WTC11 (cell line): ENCODE measurements around the gene BPGM. TPM values are rescaled to one million over a fixed set of nuclear protein-coding genes. Genes with fewer than 3 reads are reported as not detected.
A peak's percentile ranks its signal among the peaks of the same experiment; 100 is the strongest.

Source experiments
- ATAC-seq: fragments of 200-7000 bp; cut with Tn5 transposase; 2 replicates; pipeline ENCODE4 v1.10.0; 2021; ENCODE audit warnings: mild to moderate bottlenecking, moderate library complexity
- CTCF ChIA-PET: fragments of 300-600 bp; sonication (Branson Sonifier 250); formaldehyde crosslinking; loops from one replicate; lab custom pipeline; 2021; ENCODE audit warnings: antibody characterized with exemption; lab: Charles Lee
- POLR2A ChIA-PET: fragments of 350-600 bp; sonication (Branson Sonifier 250); formaldehyde crosslinking; loops from one replicate; lab custom pipeline; 2021; ENCODE audit warnings: antibody characterized with exemption; lab: Charles Lee
- DNase-seq: peaks from one replicate; pipeline ENCODE4 v3.0.0; 2021; ENCODE audit warnings: low spot score
- H3K27ac Mint-ChIP-seq: 2 replicates; pipeline ENCODE4 v1.8.0; 2021; ENCODE audit warnings: mixed read lengths
- H3K27me3 Mint-ChIP-seq: 2 replicates; pipeline ENCODE4 v1.8.0; 2021; ENCODE audit warnings: low read depth, mild to moderate bottlenecking, moderate library complexity, mixed read lengths
- H3K36me3 Mint-ChIP-seq: 2 replicates; pipeline ENCODE4 v1.8.0; 2021; ENCODE audit warnings: mixed read lengths
- H3K4me1 Mint-ChIP-seq: 2 replicates; pipeline ENCODE4 v1.8.0; 2022; ENCODE audit warnings: mixed read lengths
- H3K4me3 Mint-ChIP-seq: 2 replicates; pipeline ENCODE4 v1.8.0; 2021; ENCODE audit warnings: mild to moderate bottlenecking, moderate library complexity, mixed read lengths
- H3K9me3 Mint-ChIP-seq: 2 replicates; pipeline ENCODE4 v1.8.0; 2021; ENCODE audit warnings: mixed read lengths
- ATF2 ChIP-seq: sonication (generic); formaldehyde crosslinking; IDR thresholded peaks from 2 replicates; pipeline ENCODE4 v1.8.1; 2022; ENCODE audit warnings: low read depth, missing genetic modification reagents, borderline replicate concordance
- CDX4 ChIP-seq: fragments of 250-450 bp; sonication (Bioruptor Pico); IDR thresholded peaks from 2 replicates; pipeline ENCODE4 v1.9.0; 2021; ENCODE audit warnings: moderate library complexity, mild to moderate bottlenecking, inconsistent platforms, borderline replicate concordance
- EMX1 ChIP-seq: fragments of 250-450 bp; sonication (Bioruptor Pico); IDR thresholded peaks from 2 replicates; pipeline ENCODE4 v1.8.0; 2021; ENCODE audit warnings: mild to moderate bottlenecking
- FOXJ3 ChIP-seq: sonication (generic); formaldehyde crosslinking; IDR thresholded peaks from 2 replicates; pipeline ENCODE4 v1.9.0; 2021; ENCODE audit warnings: missing genetic modification reagents, mild to moderate bottlenecking, borderline replicate concordance
- FOXP1 ChIP-seq: sonication (generic); formaldehyde crosslinking; IDR thresholded peaks from 2 replicates; pipeline ENCODE4 v1.8.0; 2022; ENCODE audit warnings: missing genetic modification reagents, mild to moderate bottlenecking, moderate library complexity, borderline replicate concordance
- IRF2 ChIP-seq: sonication (generic); formaldehyde crosslinking; IDR thresholded peaks from 2 replicates; pipeline ENCODE4 v1.8.0; 2022; ENCODE audit warnings: low read depth, missing genetic modification reagents, borderline replicate concordance
- OVOL2 ChIP-seq: fragments of 250-450 bp; sonication (Bioruptor Pico); IDR thresholded peaks from 2 replicates; pipeline ENCODE4 v1.9.0; 2021; ENCODE audit warnings: mild to moderate bottlenecking, borderline replicate concordance
- SMAD3 ChIP-seq: sonication (generic); formaldehyde crosslinking; IDR thresholded peaks from 2 replicates; pipeline ENCODE4 v1.8.0; 2022; ENCODE audit warnings: missing genetic modification reagents, mild to moderate bottlenecking, borderline replicate concordance
- SMAD4 ChIP-seq: sonication (generic); formaldehyde crosslinking; IDR thresholded peaks from 2 replicates; pipeline ENCODE4 v1.8.0; 2022; ENCODE audit warnings: mild to moderate bottlenecking, missing genetic modification reagents
- STAT6 ChIP-seq: sonication (generic); formaldehyde crosslinking; conservative IDR thresholded peaks from 2 replicates; pipeline ENCODE4 v1.8.1; 2023; ENCODE audit warnings: mild to moderate bottlenecking, low read depth, missing genetic modification reagents, moderate library complexity
- ZNF232 ChIP-seq: sonication (generic); formaldehyde crosslinking; IDR thresholded peaks from 2 replicates; pipeline ENCODE4 v1.8.0; 2022; ENCODE audit warnings: mild to moderate bottlenecking, missing genetic modification reagents
- ZNF281 ChIP-seq: sonication (generic); formaldehyde crosslinking; IDR thresholded peaks from 2 replicates; pipeline ENCODE4 v1.8.0; 2023; ENCODE audit warnings: mild to moderate bottlenecking, missing genetic modification reagents
- ZNF532 ChIP-seq: fragments of 250-450 bp; sonication (Bioruptor Pico); IDR thresholded peaks from 2 replicates; pipeline ENCODE4 v1.9.0; 2021; ENCODE audit warnings: mild to moderate bottlenecking, borderline replicate concordance
- total RNA-seq: library from RNA; stranded (reverse); gene quantifications from 3 replicates; pipeline ENCODE4 v1.2.3, GENCODE V29; 2021

BPGM gene
- total RNA-seq, 1 experiment from 2014 or later, result 14.6 TPM

GRCh38 chr7:134657526-134657925 lies 10.9 kb downstream of the BPGM start:
- Mint-ChIP-seq H3K36me3 (peaks cover 3% of the 10 kb centered on the region; the same call in 1 of the 2 replicates), H3K4me3 (no peak overlapping the region), H3K9me3 (peaks cover 8% of the 10 kb centered on the region), H3K27me3 (no peaks in the 10 kb centered on the region), H3K4me1 (peaks cover 14% of the 10 kb centered on the region), H3K27ac (peak overlapping the region; percentile 28; the same call in 1 of the 2 replicates)
- CTCF ChIA-PET, result interaction anchor here (0.9 to 2.0 kb wide), 3 partner anchors 25 to 575 kb away, joined by 3 to 13 read pairs (median 3); no protein-coding TSS in a partner anchor
- ATAC-seq (peak; percentile 39), DNase-seq (peak; percentile 15)
- POLR2A ChIA-PET, result interaction anchor here (0.6 kb wide), 1 partner anchor 63 kb away, joined by 8 read pairs; no protein-coding TSS in a partner anchor
- TF ChIP-seq ZNF281 (CRISPR knock-in tag), result no peak
- no peak for TF ChIP-seq IRF2
- TF ChIP-seq ZNF232, result no peak
- TF ChIP-seq CDX4 (CRISPR knock-in tag), result no peak
- no peak for TF ChIP-seq SMAD3 (CRISPR knock-in tag)
- no peak for TF ChIP-seq STAT6
- TF ChIP-seq SMAD4 (CRISPR knock-in tag), result no peak
- TF ChIP-seq FOXP1, result no peak

GRCh38 chr7:134660242-134660785 lies 13.7 kb downstream of the BPGM start:
- Mint-ChIP-seq H3K4me1 (peaks cover 14% of the 10 kb centered on the region), H3K4me3 (no peak overlapping the region), H3K9me3 (peaks cover 8% of the 10 kb centered on the region), H3K27me3 (no peaks in the 10 kb centered on the region), H3K27ac (0 out of 2 replicates have a peak overlapping the region, but pooled peaks have one; percentile 18), H3K36me3 (peaks cover 3% of the 10 kb centered on the region; the same call in 1 of the 2 replicates)
- ATAC-seq (no peak), DNase-seq (no peak)
- ChIA-PET CTCF (no interaction called here), POLR2A (no interaction called here)
- TF ChIP-seq ATF2, result no peak
- TF ChIP-seq OVOL2, result no peak
- no peak for TF ChIP-seq ZNF532 (CRISPR knock-in tag)
- TF ChIP-seq EMX1 (CRISPR knock-in tag), result no peak
- no peak for TF ChIP-seq FOXJ3 (CRISPR knock-in tag)
